IPS-11a (cell line): ENCODE results near the gene ALK.

Source experiments
- H3K4me3 ChIP-seq: one replicate; pipeline ENCODE4 v1.5.1; 2013; ENCODE audit warnings: low read depth, low read length, control low read depth

The ALK gene

DNA sequence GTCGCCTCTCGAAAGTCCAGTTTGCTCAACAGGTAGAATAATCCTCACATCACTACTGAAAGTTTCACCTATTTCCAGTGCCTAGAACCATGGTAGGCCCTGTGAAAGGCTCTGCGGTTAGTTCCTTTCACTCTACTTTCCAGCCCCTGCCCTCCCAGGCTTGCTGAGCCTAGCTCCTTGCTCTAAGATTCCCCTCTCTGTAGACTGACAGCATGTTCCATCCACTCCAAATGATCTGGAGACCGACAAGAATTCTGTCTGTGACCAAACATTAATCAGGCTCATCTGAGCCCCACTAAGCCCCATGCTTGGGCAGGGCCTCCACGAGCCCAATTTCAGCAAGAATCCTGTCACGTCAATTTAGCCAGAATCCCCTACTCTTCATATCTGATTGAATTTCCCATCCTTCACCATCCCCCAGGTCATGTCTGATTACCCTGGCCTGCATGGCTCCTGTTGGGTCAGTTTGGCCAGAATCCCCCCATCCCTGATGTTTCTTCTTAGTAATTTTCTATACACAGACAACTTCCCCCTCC is 307.0 kb downstream of the ALK start:
- no peak overlapping the region for H3K4me3 ChIP-seq

GRCh38 chr2:29613792-29614266 is 307.6 kb downstream of the ALK start:
- H3K4me3 ChIP-seq = no peak overlapping the region

- H3K4me3 ChIP-seq = no peak overlapping the region
These were observed 308.3 kb downstream of the ALK start for GRCh38 chr2:29613067-29613466.

- no peak overlapping the region for H3K4me3 ChIP-seq
These were observed 308.8 kb downstream of the ALK start for GRCh38 chr2:29612568-29612967.

- no peak overlapping the region for H3K4me3 ChIP-seq
These were observed 309.5 kb downstream of the ALK start for GRCh38 chr2:29611850-29612249.

- no peak overlapping the region for H3K4me3 ChIP-seq
These were observed 310.1 kb downstream of the ALK start for GRCh38 chr2:29611261-29611660.

- no peak overlapping the region for H3K4me3 ChIP-seq
These were observed 310.8 kb downstream of the ALK start for GRCh38 chr2:29610569-29610968.

DNA sequence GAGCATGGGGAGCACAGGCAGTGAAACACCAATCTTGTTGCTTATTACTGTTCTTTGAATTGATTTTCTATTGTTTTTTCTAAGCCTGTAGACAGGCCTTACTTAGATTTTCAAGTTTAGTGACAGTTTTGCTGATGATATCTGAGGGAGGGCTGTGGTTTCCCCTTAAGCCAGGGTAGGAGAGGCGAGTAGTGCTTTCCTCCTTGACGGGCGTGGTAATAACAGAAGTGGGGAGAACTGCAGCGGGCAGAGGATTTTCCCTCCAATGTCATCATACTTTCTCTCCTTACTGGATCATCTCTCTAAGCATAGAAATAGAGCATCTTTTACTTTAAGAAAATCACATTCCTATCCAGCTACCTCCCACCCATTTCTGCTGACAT is 314.4 kb downstream of the ALK start:
- H3K4me3 ChIP-seq = no peak overlapping the region

DNA sequence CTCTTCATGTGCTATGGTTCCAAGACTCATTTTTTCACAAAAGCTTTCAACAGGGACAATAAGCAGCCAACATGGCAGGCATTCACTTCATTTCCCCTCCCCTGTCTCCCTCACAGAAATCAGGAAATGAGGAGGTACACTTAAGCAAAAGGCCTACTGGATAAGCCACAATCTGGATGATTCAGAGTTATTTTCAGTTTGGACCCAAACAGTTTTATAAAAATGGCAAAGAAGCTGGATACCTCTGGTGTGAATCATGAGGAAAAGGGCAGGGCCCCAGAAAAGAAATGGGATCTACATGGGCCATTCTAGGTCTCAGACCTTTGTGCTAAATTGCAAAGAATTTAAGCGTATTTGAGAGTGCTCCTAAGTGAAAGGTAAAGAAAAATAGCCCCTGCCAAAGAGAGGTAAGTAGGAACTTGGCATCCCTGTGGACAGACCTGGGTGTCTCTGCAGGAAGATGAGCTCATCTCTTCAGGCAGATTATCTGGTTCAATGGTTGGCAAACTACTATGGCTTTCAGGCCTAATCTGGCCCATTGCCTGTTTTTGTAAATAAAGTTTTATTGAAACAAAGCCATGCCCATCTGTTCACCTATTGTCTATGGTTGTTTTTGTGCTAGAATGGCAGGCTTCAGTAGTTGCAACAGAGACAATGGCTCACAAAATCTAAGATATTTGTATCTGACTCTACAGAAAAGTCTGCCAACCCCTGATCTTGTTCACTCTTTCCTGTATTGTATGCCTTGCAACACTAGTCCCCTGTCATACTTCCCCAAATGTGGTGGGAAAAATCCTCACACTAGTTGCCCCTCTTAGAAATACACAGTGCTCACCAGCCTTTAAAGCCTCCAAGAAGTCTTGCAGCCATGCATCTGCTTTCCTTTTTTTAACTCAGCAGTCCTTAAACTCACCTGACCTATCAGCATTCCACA is 315.0 kb downstream of the ALK start:
- H3K4me3 ChIP-seq = no peak overlapping the region

DNA sequence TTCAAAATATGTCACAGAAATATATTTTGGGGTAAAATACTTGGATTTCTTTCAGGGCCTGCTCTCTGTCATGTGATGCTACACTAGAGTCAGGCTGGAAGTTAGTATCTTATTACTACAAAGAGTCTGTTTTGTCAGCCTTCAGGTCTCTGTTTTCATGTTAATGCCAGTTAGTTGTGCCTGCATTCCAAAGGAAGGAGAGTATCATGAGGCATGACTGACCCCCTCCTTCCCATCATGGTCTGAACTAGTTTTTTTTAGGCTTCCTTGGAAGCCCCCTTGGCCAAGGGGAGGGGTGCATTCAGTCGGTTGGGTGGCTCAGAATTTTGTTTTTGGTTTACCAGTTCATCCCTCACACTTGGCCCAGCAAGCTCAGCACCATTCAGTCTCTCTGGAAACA is 318.0 kb downstream of the ALK start:
- no peak overlapping the region for H3K4me3 ChIP-seq

GRCh38 chr2:29601872-29602271 is 319.5 kb downstream of the ALK start:
- H3K4me3 ChIP-seq = no peak overlapping the region

- no peak overlapping the region for H3K4me3 ChIP-seq
These were observed 320.1 kb downstream of the ALK start for GRCh38 chr2:29601321-29601720.

- no peak overlapping the region for H3K4me3 ChIP-seq
These were observed 321.4 kb downstream of the ALK start for GRCh38 chr2:29599946-29600345.

DNA sequence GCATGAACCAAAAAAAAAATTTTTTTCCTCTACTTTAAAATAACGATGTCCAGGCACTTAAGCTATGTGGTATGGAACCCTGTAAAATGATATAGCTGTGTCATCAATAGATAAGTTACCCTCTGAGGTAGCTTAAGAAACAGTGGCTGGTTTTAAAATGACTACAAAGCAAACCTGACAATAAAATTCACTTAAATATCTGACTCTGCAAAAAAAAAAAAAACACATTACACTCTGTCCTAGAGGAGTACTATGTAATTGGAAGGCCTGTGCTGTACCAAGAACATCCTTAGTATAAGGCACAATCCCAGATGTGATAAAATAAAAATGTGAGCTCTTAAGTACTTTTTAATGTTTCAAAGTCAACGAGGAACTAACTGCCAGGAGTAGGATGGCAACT is 322.4 kb downstream of the ALK start:
- H3K4me3 ChIP-seq = no peak overlapping the region

- no peak overlapping the region for H3K4me3 ChIP-seq
These were observed 324.4 kb downstream of the ALK start for GRCh38 chr2:29597035-29597434.

DNA sequence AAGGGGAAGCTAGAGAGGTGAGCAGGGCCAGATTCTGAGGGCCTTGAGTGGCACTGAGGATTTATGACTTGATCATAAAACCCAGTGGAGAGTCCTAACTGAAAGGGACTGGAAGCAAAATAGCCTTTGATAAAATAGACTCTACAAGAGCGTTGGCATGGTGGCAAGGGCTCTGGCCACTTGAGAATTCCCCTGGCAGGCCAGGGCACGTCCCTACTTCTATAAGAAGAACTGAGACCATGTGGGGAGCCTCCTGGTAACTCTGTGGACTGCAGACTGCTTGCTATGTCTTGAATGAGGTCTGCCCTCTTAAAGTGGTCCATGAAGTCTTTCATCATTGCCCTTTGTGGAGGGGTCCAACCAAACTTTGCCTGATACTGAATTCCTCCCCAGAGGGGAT is 324.8 kb downstream of the ALK start:
- no peak overlapping the region for H3K4me3 ChIP-seq

DNA sequence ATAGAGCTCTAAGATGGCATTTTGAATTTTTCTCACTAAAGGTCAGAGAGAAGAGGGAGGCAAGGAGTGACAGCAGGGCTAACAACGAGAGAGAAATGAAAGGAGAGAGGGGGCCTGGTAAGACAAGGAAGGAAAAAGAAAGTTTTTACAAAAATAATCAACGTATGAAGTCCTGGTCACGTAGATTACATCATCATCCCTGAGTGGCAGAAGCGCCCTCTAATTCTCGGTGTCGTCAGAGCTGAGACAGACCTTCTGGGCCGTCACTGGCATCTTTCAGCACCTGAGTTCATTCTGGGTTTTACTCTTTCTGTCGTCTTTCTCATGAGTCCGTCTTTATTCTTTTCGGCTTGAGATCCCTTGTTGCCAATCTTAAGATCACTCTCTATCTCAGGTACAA is 329.8 kb downstream of the ALK start:
- H3K4me3 ChIP-seq = no peak overlapping the region

DNA sequence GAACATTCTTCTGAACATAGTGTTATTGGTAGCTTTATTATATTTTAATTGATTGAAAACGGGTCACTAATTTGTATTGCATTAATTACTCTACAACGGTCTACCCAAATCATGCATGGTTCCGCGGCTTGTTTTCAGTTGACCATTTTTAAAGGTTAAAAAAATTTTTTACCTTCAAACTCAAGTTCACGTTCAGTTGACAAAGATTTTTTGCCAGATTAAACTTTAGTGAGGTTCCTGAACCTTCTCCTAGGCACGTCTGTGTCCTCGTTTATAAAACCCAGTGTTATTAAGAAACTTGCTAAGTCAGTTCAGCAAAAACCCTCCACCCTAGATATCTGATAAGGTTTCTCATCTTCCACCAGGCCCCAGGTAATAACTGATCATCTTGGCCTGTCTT is 331.2 kb downstream of the ALK start:
- no peak overlapping the region for H3K4me3 ChIP-seq

DNA sequence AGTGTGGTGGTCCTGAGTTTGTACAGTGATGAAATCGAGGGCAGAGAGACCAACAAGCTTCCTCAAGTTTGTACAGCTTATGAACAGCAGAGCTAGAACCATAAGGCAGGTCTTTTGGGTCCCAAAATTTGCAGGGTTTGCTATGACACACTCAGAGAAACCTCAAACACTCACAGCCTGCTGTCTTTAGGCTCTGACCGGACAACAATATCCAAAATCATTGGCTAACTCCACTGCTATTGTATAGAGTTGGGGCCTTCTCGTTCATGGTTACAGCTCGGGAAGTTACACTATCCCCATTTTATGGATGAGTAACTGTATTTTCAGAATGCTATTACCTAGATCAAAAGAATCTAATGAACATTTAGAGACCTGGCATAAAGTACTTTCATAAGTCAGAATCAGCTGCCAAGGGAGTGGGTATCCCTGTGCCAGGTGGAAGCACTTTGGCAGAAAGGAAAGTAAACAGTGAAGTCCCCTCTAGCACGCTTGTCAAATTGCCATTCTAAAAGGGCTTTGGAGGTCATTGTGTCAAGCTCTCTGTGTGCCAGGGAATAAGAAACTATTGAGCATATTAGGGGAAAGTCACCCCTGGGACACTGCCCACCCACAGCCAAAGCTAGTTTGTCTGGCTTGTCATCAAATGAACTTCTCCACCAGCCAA is 331.8 kb downstream of the ALK start:
- no peak overlapping the region for H3K4me3 ChIP-seq

DNA sequence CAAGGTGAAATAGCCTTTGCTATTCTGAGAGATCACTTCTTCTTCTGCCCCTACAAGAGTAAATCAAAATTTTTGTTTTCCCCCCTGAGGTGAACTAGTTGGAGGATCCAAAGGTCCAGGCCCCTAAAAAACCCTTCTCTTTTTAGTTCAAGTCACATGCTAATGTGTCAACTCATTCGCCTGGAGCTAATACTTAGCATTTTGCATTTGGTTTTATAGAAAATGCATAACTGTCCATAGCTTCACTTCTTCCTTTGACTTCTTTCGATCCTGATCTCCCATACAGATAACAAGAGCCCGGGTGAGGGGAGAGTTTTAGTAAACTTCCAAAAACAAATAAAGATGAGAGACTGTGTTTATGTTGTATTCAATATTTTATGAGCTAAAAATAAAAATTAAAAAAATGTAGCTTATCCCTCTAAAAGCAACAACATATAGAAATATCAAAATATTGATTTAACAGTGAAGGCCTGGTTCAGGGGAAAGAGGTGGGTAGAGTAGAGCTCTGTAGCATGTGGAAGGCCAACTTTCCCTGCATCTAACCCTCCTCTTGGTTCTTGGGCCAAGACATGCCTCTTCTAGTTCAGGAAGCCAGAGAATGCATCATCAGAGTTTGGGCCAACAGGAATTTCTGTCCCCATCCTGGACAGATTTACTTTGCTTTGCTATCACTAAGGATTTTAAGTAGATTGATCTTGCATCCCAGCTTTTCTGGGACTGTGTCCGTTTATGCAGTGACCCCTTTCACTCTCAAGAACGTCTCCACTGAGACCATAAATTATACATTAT is 333.8 kb downstream of the ALK start:
- no peak overlapping the region for H3K4me3 ChIP-seq

- H3K4me3 ChIP-seq = no peak overlapping the region
These were observed 334.5 kb downstream of the ALK start for GRCh38 chr2:29586919-29587318.
